HUES48 (cell line): ENCODE results near the gene PRR35.
"Not testable (repeated sequence)": the region's sequence is repeated elsewhere in the genome, so short reads cannot be mapped to it uniquely, and the experiment has no call there.

Source experiments
- H3K27ac ChIP-seq: one replicate; pipeline ENCODE4 v1.7.0; 2013; ENCODE audit warnings: low read depth, low read length, inconsistent platforms
- H3K27me3 ChIP-seq: 2 replicates; pipeline ENCODE4 v1.6.1; 2013; ENCODE audit warnings: mild to moderate bottlenecking, low read length; ENCODE audit not compliant: control insufficient read depth, insufficient read depth
- H3K36me3 ChIP-seq: 2 replicates; pipeline ENCODE4 v1.6.1; 2013; ENCODE audit warnings: low read length; ENCODE audit not compliant: control insufficient read depth, insufficient read depth
- H3K4me1 ChIP-seq: 2 replicates; pipeline ENCODE4 v1.6.1; 2013; ENCODE audit warnings: mild to moderate bottlenecking, low read length; ENCODE audit not compliant: control insufficient read depth, insufficient read depth
- H3K4me3 ChIP-seq: 2 replicates; pipeline ENCODE4 v1.5.1; 2013; ENCODE audit warnings: mild to moderate bottlenecking, low read depth, low read length
- H3K9ac ChIP-seq: 2 replicates; pipeline ENCODE4 v1.6.1; 2013; ENCODE audit warnings: mild to moderate bottlenecking, low read depth, low read length, moderate library complexity
- H3K9me3 ChIP-seq: 2 replicates; pipeline ENCODE4 v1.6.1; 2013; ENCODE audit warnings: low read length; ENCODE audit not compliant: control insufficient read depth, insufficient read depth

PRR35 gene

GRCh38 chr16:592518-593306, 32.5 kb downstream of the PRR35 start:
- Histone ChIP-seq H3K27me3 (peaks cover 11% of the 10 kb centered on the region), H3K9ac (no peak overlapping the region), H3K27ac (no peak overlapping the region), H3K9me3 (no peaks in the 10 kb centered on the region), H3K36me3 (no peaks in the 10 kb centered on the region), H3K4me1 (peaks cover 4% of the 10 kb centered on the region; the same call in 1 of the 2 replicates), H3K4me3 (no peak overlapping the region)

GRCh38 chr16:593406-593805, 33.2 kb downstream of the PRR35 start:
- H3K4me3 ChIP-seq, result no peak overlapping the region
- H3K36me3 ChIP-seq, result no peaks in the 10 kb centered on the region
- peaks cover 4% of the 10 kb centered on the region; the same call in 1 of the 2 replicates for H3K4me1 ChIP-seq
- H3K27me3 ChIP-seq, result peaks cover 9% of the 10 kb centered on the region
- H3K9me3 ChIP-seq, result no peaks in the 10 kb centered on the region
- H3K9ac ChIP-seq, result no peak overlapping the region
- no peak overlapping the region for H3K27ac ChIP-seq

GRCh38 chr16:593807-594206, 33.6 kb downstream of the PRR35 start:
- H3K36me3 ChIP-seq, result no peaks in the 10 kb centered on the region
- H3K9me3 ChIP-seq, result no peaks in the 10 kb centered on the region
- H3K4me1 ChIP-seq, result peaks cover 4% of the 10 kb centered on the region; the same call in 1 of the 2 replicates
- peaks cover 9% of the 10 kb centered on the region for H3K27me3 ChIP-seq
- H3K4me3 ChIP-seq, result no peak overlapping the region
- no peak overlapping the region for H3K27ac ChIP-seq
- no peak overlapping the region for H3K9ac ChIP-seq

- Histone ChIP-seq H3K4me3 (no peak overlapping the region), H3K9me3 (no peaks in the 10 kb centered on the region), H3K36me3 (0 out of 2 replicates have a peak, but pooled peaks cover 5% of the 10 kb centered on the region), H3K27ac (no peak overlapping the region), H3K27me3 (peaks cover 9% of the 10 kb centered on the region), H3K9ac (no peak overlapping the region), H3K4me1 (peaks cover 4% of the 10 kb centered on the region; the same call in 1 of the 2 replicates)
Measured at GRCh38 chr16:595094-595528, 34.9 kb downstream of the PRR35 start.

GRCh38 chr16:595942-596735, 35.9 kb downstream of the PRR35 start:
- peaks cover 1% of the 10 kb centered on the region for H3K27me3 ChIP-seq
- H3K4me3 ChIP-seq, result no peak overlapping the region
- no peak overlapping the region for H3K27ac ChIP-seq
- H3K36me3 ChIP-seq, result 0 out of 2 replicates have a peak, but pooled peaks cover 5% of the 10 kb centered on the region
- no peaks in the 10 kb centered on the region for H3K9me3 ChIP-seq
- no peaks in the 10 kb centered on the region for H3K4me1 ChIP-seq
- H3K9ac ChIP-seq, result no peak overlapping the region

GRCh38 chr16:596736-597060, 36.5 kb downstream of the PRR35 start:
- no peaks in the 10 kb centered on the region; the same call in none of the 2 replicates for H3K27me3 ChIP-seq
- H3K36me3 ChIP-seq, result 0 out of 2 replicates have a peak, but pooled peaks cover 5% of the 10 kb centered on the region
- no peak overlapping the region for H3K9ac ChIP-seq
- H3K4me1 ChIP-seq, result no peaks in the 10 kb centered on the region
- no peak overlapping the region for H3K4me3 ChIP-seq
- no peak overlapping the region for H3K27ac ChIP-seq
- H3K9me3 ChIP-seq, result no peaks in the 10 kb centered on the region

GRCh38 chr16:597655-598054, 37.5 kb downstream of the PRR35 start:
- H3K27me3 ChIP-seq, H3K4me1 ChIP-seq, H3K9me3 ChIP-seq, H3K27ac ChIP-seq, H3K4me3 ChIP-seq, H3K36me3 ChIP-seq, H3K9ac ChIP-seq: not testable (repeated sequence)

- H3K4me3 ChIP-seq, result no peak overlapping the region
- H3K27ac ChIP-seq, result no peak overlapping the region
- no peaks in the 10 kb centered on the region for H3K4me1 ChIP-seq
- 0 out of 2 replicates have a peak, but pooled peaks cover 5% of the 10 kb centered on the region for H3K36me3 ChIP-seq
- H3K9ac ChIP-seq, result no peak overlapping the region
- no peaks in the 10 kb centered on the region for H3K27me3 ChIP-seq
- no peaks in the 10 kb centered on the region for H3K9me3 ChIP-seq
Measured at GRCh38 chr16:598823-599739, 38.9 kb downstream of the PRR35 start.

GRCh38 chr16:600781-601180, 40.6 kb downstream of the PRR35 start:
- Histone ChIP-seq H3K4me1 (no peaks in the 10 kb centered on the region), H3K27ac (no peak overlapping the region), H3K36me3 (0 out of 2 replicates have a peak, but pooled peaks cover 5% of the 10 kb centered on the region), H3K4me3 (no peak overlapping the region), H3K27me3 (no peaks in the 10 kb centered on the region), H3K9me3 (no peaks in the 10 kb centered on the region), H3K9ac (no peak overlapping the region)

GRCh38 chr16:603933-604332, 43.7 kb downstream of the PRR35 start:
- Histone ChIP-seq H3K4me1 (no peaks in the 10 kb centered on the region), H3K36me3 (0 out of 2 replicates have a peak, but pooled peaks cover 5% of the 10 kb centered on the region), H3K27ac (no peak overlapping the region), H3K9ac (no peak overlapping the region), H3K27me3 (no peaks in the 10 kb centered on the region), H3K9me3 (no peaks in the 10 kb centered on the region), H3K4me3 (no peak overlapping the region)
